Measurements from ENCODE around the gene ETV1. TPM values are rescaled to one million over a fixed set of nuclear protein-coding genes. Genes with fewer than 3 reads are reported as not detected.

Gene ETV1
- total and polyA plus RNA-seq, 7 experiments from 2014 or later: 0.39 TPM; not detected in 6

GRCh38 chr7:13952921-13953320 lies 36.5 kb downstream of the ETV1 start:
- Mint-ChIP-seq H3K4me1 (no peaks in the 10 kb centered on the region), H3K36me3 (no peaks in the 10 kb centered on the region), H3K4me3 (no peak overlapping the region), H3K27ac (no peak overlapping the region), H3K9me3 (peaks cover 0 to 3% (median 0%) of the 10 kb centered on the region in 11 donors), H3K27me3 (peaks cover 0 to 4% (median 0%) of the 10 kb centered on the region in 5 donors)
- ATAC-seq: no peak
- CTCF ChIA-PET: no interaction called here
- H3K4me1 ChIP-seq (ENCODE audit: control insufficient read depth in 2 of 2, insufficient read depth in 2 of 2, low read length in 2 of 2): no peaks in the 10 kb centered on the region
- DNase-seq: no peak
- H3K9me3 ChIP-seq (ENCODE audit: control insufficient read depth in 2 of 3, low read length in 3 of 3): no peaks in the 10 kb centered on the region
- H3K27me3 ChIP-seq (ENCODE audit: control insufficient read depth in 2 of 2, insufficient read depth in 2 of 2, low read length in 2 of 2): no peaks in the 10 kb centered on the region
- POLR2A ChIA-PET: no interaction called here
- intact Hi-C loops (cut with micrococcal nuclease): no loop called here
- no peak overlapping the region for H3K4me3 ChIP-seq (ENCODE audit: low read length)
- no peak overlapping the region for H3K27ac ChIP-seq (ENCODE audit: low read depth, low read length)
- H3K36me3 ChIP-seq (ENCODE audit: control insufficient read depth in 2 of 3, insufficient read depth in 3 of 3, low read length in 3 of 3): no peaks in the 10 kb centered on the region

- H3K36me3 ChIP-seq (ENCODE audit: control insufficient read depth in 2 of 3, insufficient read depth in 3 of 3, low read length in 3 of 3): no peaks in the 10 kb centered on the region
- H3K4me3 Mint-ChIP-seq: no peak overlapping the region
- no peaks in the 10 kb centered on the region for H3K27me3 ChIP-seq (ENCODE audit: control insufficient read depth in 2 of 2, insufficient read depth in 2 of 2, low read length in 2 of 2)
- POLR2A ChIA-PET: no interaction called here
- no peak overlapping the region for H3K4me3 ChIP-seq (ENCODE audit: low read length)
- no peak for ATAC-seq
- no peaks in the 10 kb centered on the region for H3K27me3 Mint-ChIP-seq
- DNase-seq: no peak
- no peaks in the 10 kb centered on the region for H3K36me3 Mint-ChIP-seq
- no peaks in the 10 kb centered on the region for H3K4me1 Mint-ChIP-seq
- H3K9me3 ChIP-seq (ENCODE audit: control insufficient read depth in 2 of 3, low read length in 3 of 3): no peaks in the 10 kb centered on the region
- CTCF ChIA-PET: no interaction called here
- H3K27ac ChIP-seq (ENCODE audit: low read depth, low read length): no peak overlapping the region
- intact Hi-C loops (cut with micrococcal nuclease): no loop called here
- H3K27ac Mint-ChIP-seq: no peak overlapping the region
- H3K9me3 Mint-ChIP-seq: peaks cover 0 to 4% (median 0%) of the 10 kb centered on the region in 11 donors
- no peaks in the 10 kb centered on the region for H3K4me1 ChIP-seq (ENCODE audit: control insufficient read depth in 2 of 2, insufficient read depth in 2 of 2, low read length in 2 of 2)
These were observed 39.5 kb downstream of the ETV1 start for GRCh38 chr7:13949939-13950338.

- peaks cover 0 to 4% (median 0%) of the 10 kb centered on the region in 11 donors for H3K9me3 Mint-ChIP-seq
- H3K4me1 ChIP-seq (ENCODE audit: control insufficient read depth in 2 of 2, insufficient read depth in 2 of 2, low read length in 2 of 2): no peaks in the 10 kb centered on the region
- no peaks in the 10 kb centered on the region for H3K36me3 ChIP-seq (ENCODE audit: control insufficient read depth in 2 of 3, insufficient read depth in 3 of 3, low read length in 3 of 3)
- no peak overlapping the region for H3K4me3 Mint-ChIP-seq
- DNase-seq (no peak), ATAC-seq (no peak)
- no peaks in the 10 kb centered on the region for H3K9me3 ChIP-seq (ENCODE audit: control insufficient read depth in 2 of 3, low read length in 3 of 3)
- H3K4me3 ChIP-seq (ENCODE audit: low read length): no peak overlapping the region
- H3K27me3 Mint-ChIP-seq: no peaks in the 10 kb centered on the region
- H3K36me3 Mint-ChIP-seq: no peaks in the 10 kb centered on the region
- H3K4me1 Mint-ChIP-seq: no peaks in the 10 kb centered on the region
- no peaks in the 10 kb centered on the region for H3K27me3 ChIP-seq (ENCODE audit: control insufficient read depth in 2 of 2, insufficient read depth in 2 of 2, low read length in 2 of 2)
- H3K27ac Mint-ChIP-seq: no peak overlapping the region
- ChIA-PET POLR2A (no interaction called here), CTCF (no interaction called here)
- H3K27ac ChIP-seq (ENCODE audit: low read depth, low read length): no peak overlapping the region
- intact Hi-C loops (cut with micrococcal nuclease): no loop called here
These were observed 40.0 kb downstream of the ETV1 start for GRCh38 chr7:13949445-13949844.

GRCh38 chr7:13948019-13948801 lies 41.3 kb downstream of the ETV1 start:
- DNase-seq (no peak), ATAC-seq (no peak)
- ChIA-PET POLR2A (no interaction called here), CTCF (no interaction called here)
- Histone ChIP-seq H3K27ac (ENCODE audit: low read depth, low read length) (no peak overlapping the region), H3K4me3 (ENCODE audit: low read length) (no peak overlapping the region), H3K4me1 (ENCODE audit: control insufficient read depth in 2 of 2, insufficient read depth in 2 of 2, low read length in 2 of 2) (no peaks in the 10 kb centered on the region), H3K27me3 (ENCODE audit: control insufficient read depth in 2 of 2, insufficient read depth in 2 of 2, low read length in 2 of 2) (no peaks in the 10 kb centered on the region), H3K36me3 (ENCODE audit: control insufficient read depth in 2 of 3, insufficient read depth in 3 of 3, low read length in 3 of 3) (no peaks in the 10 kb centered on the region), H3K9me3 (ENCODE audit: control insufficient read depth in 2 of 3, low read length in 3 of 3) (no peaks in the 10 kb centered on the region)
- Mint-ChIP-seq H3K4me1 (no peaks in the 10 kb centered on the region), H3K27me3 (no peaks in the 10 kb centered on the region), H3K36me3 (no peaks in the 10 kb centered on the region), H3K27ac (no peak overlapping the region), H3K4me3 (no peak overlapping the region), H3K9me3 (peaks cover 0 to 4% (median 0%) of the 10 kb centered on the region in 11 donors)
- intact Hi-C loops (cut with micrococcal nuclease): no loop called here

GRCh38 chr7:13947535-13947934 lies 41.9 kb downstream of the ETV1 start:
- Histone ChIP-seq H3K4me1 (ENCODE audit: control insufficient read depth in 2 of 2, insufficient read depth in 2 of 2, low read length in 2 of 2) (no peaks in the 10 kb centered on the region), H3K4me3 (ENCODE audit: low read length) (no peak overlapping the region), H3K36me3 (ENCODE audit: control insufficient read depth in 2 of 3, insufficient read depth in 3 of 3, low read length in 3 of 3) (no peaks in the 10 kb centered on the region), H3K27me3 (ENCODE audit: control insufficient read depth in 2 of 2, insufficient read depth in 2 of 2, low read length in 2 of 2) (no peaks in the 10 kb centered on the region), H3K27ac (ENCODE audit: low read depth, low read length) (no peak overlapping the region), H3K9me3 (ENCODE audit: control insufficient read depth in 2 of 3, low read length in 3 of 3) (no peaks in the 10 kb centered on the region)
- Mint-ChIP-seq H3K36me3 (no peaks in the 10 kb centered on the region), H3K27me3 (no peaks in the 10 kb centered on the region), H3K27ac (no peak overlapping the region), H3K4me3 (no peak overlapping the region), H3K9me3 (peaks cover 0 to 9% (median 0%) of the 10 kb centered on the region in 11 donors), H3K4me1 (no peaks in the 10 kb centered on the region)
- ChIA-PET CTCF (no interaction called here), POLR2A (no interaction called here)
- intact Hi-C loops (cut with micrococcal nuclease): no loop called here
- ATAC-seq: no peak
- DNase-seq: no peak

GRCh38 chr7:13946181-13946580 lies 43.3 kb downstream of the ETV1 start:
- Mint-ChIP-seq H3K27ac (no peak overlapping the region), H3K36me3 (no peaks in the 10 kb centered on the region), H3K9me3 (peaks cover 0 to 11% (median 0%) of the 10 kb centered on the region in 11 donors), H3K4me1 (no peaks in the 10 kb centered on the region), H3K27me3 (no peaks in the 10 kb centered on the region), H3K4me3 (no peak overlapping the region)
- ChIA-PET POLR2A (no interaction called here), CTCF (no interaction called here)
- H3K36me3 ChIP-seq (ENCODE audit: control insufficient read depth in 2 of 3, insufficient read depth in 3 of 3, low read length in 3 of 3): no peaks in the 10 kb centered on the region
- H3K27ac ChIP-seq (ENCODE audit: low read depth, low read length): no peak overlapping the region
- no peaks in the 10 kb centered on the region for H3K4me1 ChIP-seq (ENCODE audit: control insufficient read depth in 2 of 2, insufficient read depth in 2 of 2, low read length in 2 of 2)
- H3K9me3 ChIP-seq (ENCODE audit: control insufficient read depth in 2 of 3, low read length in 3 of 3): no peaks in the 10 kb centered on the region
- no peak for DNase-seq
- intact Hi-C loops (cut with micrococcal nuclease): no loop called here
- no peak overlapping the region for H3K4me3 ChIP-seq (ENCODE audit: low read length)
- no peaks in the 10 kb centered on the region for H3K27me3 ChIP-seq (ENCODE audit: control insufficient read depth in 2 of 2, insufficient read depth in 2 of 2, low read length in 2 of 2)
- ATAC-seq: no peak

- DNase-seq: no peak
- no peaks in the 10 kb centered on the region for H3K4me1 Mint-ChIP-seq
- POLR2A ChIA-PET: no interaction called here
- H3K4me3 Mint-ChIP-seq: no peak overlapping the region
- intact Hi-C loops (cut with micrococcal nuclease): no loop called here
- H3K9me3 Mint-ChIP-seq: peaks cover 0 to 11% (median 0%) of the 10 kb centered on the region in 11 donors
- H3K27ac Mint-ChIP-seq: no peak overlapping the region
- CTCF ChIA-PET: no interaction called here
- H3K27ac ChIP-seq (ENCODE audit: low read depth, low read length): no peak overlapping the region
- no peaks in the 10 kb centered on the region for H3K4me1 ChIP-seq (ENCODE audit: control insufficient read depth in 2 of 2, insufficient read depth in 2 of 2, low read length in 2 of 2)
- ATAC-seq: no peak
- no peaks in the 10 kb centered on the region for H3K36me3 Mint-ChIP-seq
- no peaks in the 10 kb centered on the region for H3K27me3 Mint-ChIP-seq
- H3K27me3 ChIP-seq (ENCODE audit: control insufficient read depth in 2 of 2, insufficient read depth in 2 of 2, low read length in 2 of 2): no peaks in the 10 kb centered on the region
- no peaks in the 10 kb centered on the region for H3K36me3 ChIP-seq (ENCODE audit: control insufficient read depth in 2 of 3, insufficient read depth in 3 of 3, low read length in 3 of 3)
- H3K9me3 ChIP-seq (ENCODE audit: control insufficient read depth in 2 of 3, low read length in 3 of 3): no peaks in the 10 kb centered on the region
- no peak overlapping the region for H3K4me3 ChIP-seq (ENCODE audit: low read length)
These were observed 43.8 kb downstream of the ETV1 start for GRCh38 chr7:13945670-13946069.

All from naive thymus-derived CD4-positive, alpha-beta T cell (primary cell).